Thoracic aorta (tissue), 2 donors: Measurements from ENCODE around the gene MSH2. TPM values are rescaled to one million over a fixed set of nuclear protein-coding genes. Genes with fewer than 3 reads are reported as not detected.

ENCODE experiments used
- ATAC-seq: fragments of 150-250 bp; one replicate; pipeline ENCODE4 v1.8.0; 2017; ENCODE audit warnings: low read depth; ENCODE audit not compliant: insufficient number of reproducible peaks, low FRiP score
- DNase-seq: peaks from one replicate; pipeline ENCODE4 v3.0.0-alpha.2; 2020; ENCODE audit warnings: low spot score
- H3K27ac ChIP-seq, 2 donors: fragments of 200-600 bp; sonication (generic); 1 replicate in 1 of 2; 2 replicates in 1 of 2; pipeline ENCODE4 v1.5.1; 2016; ENCODE audit warnings: mild to moderate bottlenecking in 2 of 2, moderate library complexity in 2 of 2
- H3K27me3 ChIP-seq: fragments of 200-600 bp; sonication (generic); replicated peaks from 2 replicates; pipeline ENCODE4 v1.6.0; 2016; ENCODE audit warnings: mild to moderate bottlenecking; ENCODE audit not compliant: insufficient read depth
- H3K36me3 ChIP-seq: fragments of 200-600 bp; sonication (generic); one replicate; pipeline ENCODE4 v1.5.1; 2016
- H3K4me1 ChIP-seq, 2 donors: fragments of 200-600 bp; sonication (generic); 1 replicate in 1 of 2; 2 replicates in 1 of 2; pipeline versions ENCODE4 v1.5.1 to v1.6.0; 2016; ENCODE audit warnings: low read depth in 2 of 2, mild to moderate bottlenecking in 1 of 2; ENCODE audit not compliant: control insufficient read depth in 1 of 2
- H3K4me3 ChIP-seq: fragments of 200-600 bp; sonication (generic); 2 replicates; pipeline ENCODE4 v1.5.1; 2016; ENCODE audit warnings: mild to moderate bottlenecking
- H3K9me3 ChIP-seq: fragments of 200-600 bp; sonication (generic); 2 replicates; pipeline ENCODE4 v1.5.1; 2016
- total RNA-seq, 2 donors: library from RNA; depleted of rRNA; stranded (reverse); fragments of >200 nt; gene quantifications; one replicate each; pipeline versions ENCODE4 v1.1.0 to v1.2.3, GENCODE V29; 2016
- TF ChIP-seq, protein P1 (sequence below): fragments of 200-600 bp; sonication (generic); IDR thresholded peaks from one replicate; pipeline ENCODE4 v1.5.1; 2019; ENCODE audit warnings: antibody characterized with exemption

The MSH2 gene
- total RNA-seq, 2 donors from 2014 or later: 4.7 to 9.6 TPM

DNA sequence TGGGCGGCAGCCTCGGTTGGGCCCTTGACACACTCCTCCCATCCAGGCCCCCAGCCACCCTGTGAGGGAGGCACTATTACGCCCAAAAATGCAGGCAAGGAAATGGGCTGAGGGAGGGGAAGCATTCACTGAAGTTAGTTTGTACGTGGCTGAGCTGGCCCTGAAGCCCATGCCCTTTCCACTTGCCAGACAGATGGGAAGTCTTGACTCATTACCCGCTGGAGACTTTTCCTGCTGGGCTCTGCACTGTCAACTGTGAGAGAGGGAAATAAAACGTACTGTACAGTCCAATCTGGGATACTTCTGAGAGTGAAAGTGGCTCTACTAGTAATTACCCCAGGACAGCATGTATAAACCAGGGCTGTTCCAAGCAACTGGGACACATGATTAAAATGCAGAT is 125.9 kb downstream of the MSH2 start:
- TF ChIP-seq, protein P1, sequence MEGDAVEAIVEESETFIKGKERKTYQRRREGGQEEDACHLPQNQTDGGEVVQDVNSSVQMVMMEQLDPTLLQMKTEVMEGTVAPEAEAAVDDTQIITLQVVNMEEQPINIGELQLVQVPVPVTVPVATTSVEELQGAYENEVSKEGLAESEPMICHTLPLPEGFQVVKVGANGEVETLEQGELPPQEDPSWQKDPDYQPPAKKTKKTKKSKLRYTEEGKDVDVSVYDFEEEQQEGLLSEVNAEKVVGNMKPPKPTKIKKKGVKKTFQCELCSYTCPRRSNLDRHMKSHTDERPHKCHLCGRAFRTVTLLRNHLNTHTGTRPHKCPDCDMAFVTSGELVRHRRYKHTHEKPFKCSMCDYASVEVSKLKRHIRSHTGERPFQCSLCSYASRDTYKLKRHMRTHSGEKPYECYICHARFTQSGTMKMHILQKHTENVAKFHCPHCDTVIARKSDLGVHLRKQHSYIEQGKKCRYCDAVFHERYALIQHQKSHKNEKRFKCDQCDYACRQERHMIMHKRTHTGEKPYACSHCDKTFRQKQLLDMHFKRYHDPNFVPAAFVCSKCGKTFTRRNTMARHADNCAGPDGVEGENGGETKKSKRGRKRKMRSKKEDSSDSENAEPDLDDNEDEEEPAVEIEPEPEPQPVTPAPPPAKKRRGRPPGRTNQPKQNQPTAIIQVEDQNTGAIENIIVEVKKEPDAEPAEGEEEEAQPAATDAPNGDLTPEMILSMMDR: no peak
- Histone ChIP-seq H3K27me3 (no peaks in the 10 kb centered on the region), H3K9me3 (no peaks in the 10 kb centered on the region), H3K36me3 (no peaks in the 10 kb centered on the region), H3K4me1 (no peaks in the 10 kb centered on the region), H3K27ac (no peak overlapping the region), H3K4me3 (no peak overlapping the region)
- no peak for DNase-seq
- no peak for ATAC-seq

DNA sequence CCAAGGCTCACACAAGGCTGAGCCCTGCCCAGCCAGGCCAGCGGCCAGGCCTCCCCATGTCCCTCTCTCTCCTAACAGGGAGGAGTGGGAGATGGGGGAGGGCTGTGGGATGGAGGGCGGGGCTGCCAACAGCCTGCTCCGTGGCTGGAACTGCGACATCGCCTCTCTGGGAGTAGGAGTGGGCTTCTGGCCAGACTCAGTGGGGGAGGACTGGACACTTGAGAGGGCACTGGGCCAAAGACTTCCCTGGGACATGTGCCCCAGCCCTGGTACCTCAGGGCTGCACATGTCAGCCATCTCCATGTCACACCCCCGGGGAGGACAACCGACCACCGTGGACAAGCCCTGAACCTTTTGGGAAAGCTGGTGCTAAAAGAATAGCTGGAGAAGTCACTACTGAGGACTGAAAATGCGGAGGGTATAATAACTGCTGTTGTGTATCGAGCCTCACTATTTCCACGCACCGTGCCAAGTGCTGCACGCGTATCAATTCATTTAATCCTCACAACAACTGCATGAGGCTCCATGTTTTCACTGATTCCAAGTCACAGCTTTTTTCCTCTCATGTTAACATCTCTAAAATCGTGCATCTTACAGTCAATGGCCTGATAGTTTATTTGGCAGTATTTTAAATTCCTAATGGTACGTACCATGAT is 127.3 kb downstream of the MSH2 start:
- H3K27me3 ChIP-seq: no peaks in the 10 kb centered on the region
- H3K4me3 ChIP-seq: no peak overlapping the region
- no peaks in the 10 kb centered on the region for H3K4me1 ChIP-seq
- H3K27ac ChIP-seq: no peak overlapping the region
- DNase-seq (no peak), ATAC-seq (no peak)
- no peaks in the 10 kb centered on the region for H3K36me3 ChIP-seq
- no peaks in the 10 kb centered on the region for H3K9me3 ChIP-seq
- TF ChIP-seq, protein P1: no peak

DNA sequence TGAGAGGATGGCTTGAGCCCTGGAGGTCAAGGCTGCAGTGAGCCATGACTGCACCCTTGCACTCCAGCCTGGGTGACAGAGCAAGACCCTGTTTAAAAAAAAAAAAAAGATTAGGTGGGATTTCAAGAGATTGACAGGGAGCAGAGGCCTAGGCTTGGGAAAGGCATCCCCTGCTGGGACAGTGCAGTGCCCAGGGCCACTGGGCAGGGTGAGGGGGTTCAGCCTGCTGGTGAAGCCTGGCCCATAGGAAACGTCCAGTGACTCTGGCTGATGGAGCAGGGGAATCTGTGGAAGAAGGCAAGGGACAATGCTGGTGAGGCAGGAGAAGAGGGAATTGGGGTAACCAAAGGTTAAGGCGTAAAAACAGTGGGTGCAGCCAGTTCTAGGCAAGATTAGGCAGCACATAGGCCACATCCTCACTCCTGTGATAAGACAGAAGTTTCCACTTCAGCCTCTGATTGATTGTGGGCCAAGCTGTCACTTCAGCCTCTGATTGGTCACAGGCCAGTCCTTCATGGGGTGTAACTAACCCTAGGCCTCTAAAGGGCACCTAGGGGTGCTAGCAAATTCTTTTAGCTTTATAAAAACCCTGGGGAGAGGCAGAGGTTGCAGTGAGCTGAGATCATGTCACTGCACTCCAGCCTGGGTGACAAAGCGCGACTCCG is 128.6 kb downstream of the MSH2 start:
- ATAC-seq: no peak
- TF ChIP-seq, protein P1: no peak

More for the DNA sequence above, 128.6 kb downstream of the MSH2 start:
- Histone ChIP-seq H3K9me3 (no peaks in the 10 kb centered on the region), H3K27ac (no peak overlapping the region), H3K36me3 (no peaks in the 10 kb centered on the region), H3K27me3 (no peaks in the 10 kb centered on the region), H3K4me1 (no peaks in the 10 kb centered on the region), H3K4me3 (no peak overlapping the region)
- DNase-seq: no peak

Other genes with a start within 250 kb of the MSH2 start
- gene STPG4, start 247.8 kb upstream of the MSH2 start, total RNA-seq: not detected
- 100 to 1,000 TPM; 434 to 555 TPM for gene CALM2, start 226.6 kb upstream of the MSH2 start, total RNA-seq
- 1 to 10 TPM in 1 of 2 donors, not detected in 1; 1.6 TPM for gene EPCAM, start 33.8 kb upstream of the MSH2 start, total RNA-seq
- not detected for gene KCNK12, start 167.8 kb downstream of the MSH2 start, total RNA-seq